ENCODE measurements around the gene BEST4.
"Not testable (repeated sequence)": the region's sequence is repeated elsewhere in the genome, so short reads cannot be mapped to it uniquely, and the experiment has no call there.

Gene BEST4

GRCh38 chr1:44778705-44779576 lies 9.0 kb downstream of the BEST4 start:
- DNase-seq (ENCODE audit: low read depth in 3 of 3, low spot score in 1 of 3), result no peak

GRCh38 chr1:44777969-44778635 lies 9.9 kb downstream of the BEST4 start:
- no peak for DNase-seq (ENCODE audit: low read depth in 3 of 3, low spot score in 1 of 3)

GRCh38 chr1:44777547-44777946 lies 10.4 kb downstream of the BEST4 start:
- no peak for DNase-seq (ENCODE audit: low read depth in 3 of 3, low spot score in 1 of 3)

GRCh38 chr1:44776730-44777068 lies 11.3 kb downstream of the BEST4 start:
- no peak for DNase-seq (ENCODE audit: low read depth in 3 of 3, low spot score in 1 of 3)

GRCh38 chr1:44775930-44776729 lies 11.8 kb downstream of the BEST4 start:
- peak in 1 of 3 donors; percentile 39 for DNase-seq (ENCODE audit: low read depth in 3 of 3, low spot score in 1 of 3)

GRCh38 chr1:44775078-44775929 lies 12.7 kb downstream of the BEST4 start, which contains the start of gene RPS8:
Gene RPS8, plus strand, starts transcription at chr1:44775540. Its CDS starts 57 bp downstream, at chr1:44775597.
- DNase-seq (ENCODE audit: low read depth in 3 of 3, low spot score in 1 of 3), result peak; percentile 74 to 77 (median 76)

- DNase-seq (ENCODE audit: low read depth in 3 of 3, low spot score in 1 of 3), result not testable (repeated sequence)
Observed at GRCh38 chr1:44766421-44766820, 21.5 kb downstream of the BEST4 start.

GRCh38 chr1:44760876-44761275 lies 27.1 kb downstream of the BEST4 start:
- DNase-seq (ENCODE audit: low read depth in 3 of 3, low spot score in 1 of 3), result no peak

GRCh38 chr1:44759077-44759476 lies 28.9 kb downstream of the BEST4 start:
- DNase-seq (ENCODE audit: low read depth in 3 of 3, low spot score in 1 of 3), result no peak

GRCh38 chr1:44757420-44757819 lies 30.6 kb downstream of the BEST4 start:
- no peak for DNase-seq (ENCODE audit: low read depth in 3 of 3, low spot score in 1 of 3)

- no peak for DNase-seq (ENCODE audit: low read depth in 3 of 3, low spot score in 1 of 3)
Observed at GRCh38 chr1:44747878-44748277, 40.1 kb downstream of the BEST4 start.

- no peak for DNase-seq (ENCODE audit: low read depth in 3 of 3, low spot score in 1 of 3)
Observed at GRCh38 chr1:44743211-44743610, 44.8 kb downstream of the BEST4 start.

- DNase-seq (ENCODE audit: low read depth in 3 of 3, low spot score in 1 of 3), result no peak
Observed at GRCh38 chr1:44740179-44740617, 47.8 kb downstream of the BEST4 start.

GRCh38 chr1:44739307-44740178 lies 48.4 kb downstream of the BEST4 start, which contains the start of gene KIF2C:
Gene KIF2C, plus strand, starts transcription at chr1:44739837. Its CDS starts 96 bp downstream, at chr1:44739933.
- DNase-seq (ENCODE audit: low read depth in 3 of 3, low spot score in 1 of 3), result peak; percentile 88 to 96 (median 89)

GRCh38 chr1:44738953-44739306 lies 49.0 kb downstream of the BEST4 start:
- not testable (repeated sequence) for DNase-seq (ENCODE audit: low read depth in 3 of 3, low spot score in 1 of 3)

- DNase-seq (ENCODE audit: low read depth in 3 of 3, low spot score in 1 of 3), result no peak
Observed at GRCh38 chr1:44735992-44736391, 52.0 kb downstream of the BEST4 start.

GRCh38 chr1:44733784-44734183 lies 54.2 kb downstream of the BEST4 start:
- no peak for DNase-seq (ENCODE audit: low read depth in 3 of 3, low spot score in 1 of 3)
